Sigmoid colon (tissue), 3 donors: Measurements from ENCODE around the gene SERPINC1.

Experiments
- POLR2A ChIP-seq, 2 donors: fragments of 450-650 bp; IDR thresholded peaks; one replicate each; pipeline ENCODE4 v1.6.1; 2016; ENCODE audit warnings: antibody characterized with exemption in 2 of 2, mild to moderate bottlenecking in 2 of 2, moderate library complexity in 2 of 2
- TF ChIP-seq, protein P1 (sequence below), 4 experiments: fragments of 450-650 bp in 3 of 4; fragments of 200-600 bp in 1 of 4; IDR thresholded peaks; one replicate each; pipeline ENCODE4 v1.5.1; 2016 to 2019; ENCODE audit warnings: antibody characterized with exemption in 4 of 4, mild to moderate bottlenecking in 3 of 4, moderate library complexity in 2 of 4

- TF ChIP-seq POLR2A (IDR thresholded peaks at IDR 0.05), result no peak
- TF ChIP-seq, protein P1, sequence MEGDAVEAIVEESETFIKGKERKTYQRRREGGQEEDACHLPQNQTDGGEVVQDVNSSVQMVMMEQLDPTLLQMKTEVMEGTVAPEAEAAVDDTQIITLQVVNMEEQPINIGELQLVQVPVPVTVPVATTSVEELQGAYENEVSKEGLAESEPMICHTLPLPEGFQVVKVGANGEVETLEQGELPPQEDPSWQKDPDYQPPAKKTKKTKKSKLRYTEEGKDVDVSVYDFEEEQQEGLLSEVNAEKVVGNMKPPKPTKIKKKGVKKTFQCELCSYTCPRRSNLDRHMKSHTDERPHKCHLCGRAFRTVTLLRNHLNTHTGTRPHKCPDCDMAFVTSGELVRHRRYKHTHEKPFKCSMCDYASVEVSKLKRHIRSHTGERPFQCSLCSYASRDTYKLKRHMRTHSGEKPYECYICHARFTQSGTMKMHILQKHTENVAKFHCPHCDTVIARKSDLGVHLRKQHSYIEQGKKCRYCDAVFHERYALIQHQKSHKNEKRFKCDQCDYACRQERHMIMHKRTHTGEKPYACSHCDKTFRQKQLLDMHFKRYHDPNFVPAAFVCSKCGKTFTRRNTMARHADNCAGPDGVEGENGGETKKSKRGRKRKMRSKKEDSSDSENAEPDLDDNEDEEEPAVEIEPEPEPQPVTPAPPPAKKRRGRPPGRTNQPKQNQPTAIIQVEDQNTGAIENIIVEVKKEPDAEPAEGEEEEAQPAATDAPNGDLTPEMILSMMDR (IDR thresholded peaks at IDR 0.05), result no peak
These were observed 43.5 kb upstream of the SERPINC1 start for GRCh38 chr1:173960625-173961024.
